ENCODE measurements around the gene RHEB. TPM values are rescaled to one million over a fixed set of nuclear protein-coding genes. Genes with fewer than 3 reads are reported as not detected.

Gene RHEB
- polyA plus RNA-seq, 1 donor from 2014 or later: 289 TPM

GRCh38 chr7:151455690-151456089, 64.0 kb downstream of the RHEB start:
- Histone ChIP-seq H3K9me3 (ENCODE audit: low read length) (no peaks in the 10 kb centered on the region), H3K4me3 (ENCODE audit: low read length) (no peak overlapping the region), H2AFZ (ENCODE audit: low read depth, low read length) (no peak overlapping the region), H3K4me2 (ENCODE audit: low read length) (no peak overlapping the region), H3F3A (ENCODE audit: insufficient read depth, low read length, poor library complexity, severe bottlenecking) (no peaks in the 10 kb centered on the region), H4K20me1 (ENCODE audit: insufficient read depth) (no peaks in the 10 kb centered on the region), H3K79me2 (replicated peaks; ENCODE audit: insufficient read depth, low read length) (no peaks in the 10 kb centered on the region), H3K27ac (ENCODE audit: low read length) (no peak overlapping the region), H3K9me2 (ENCODE audit: insufficient read depth, low read length) (no peaks in the 10 kb centered on the region), H3K9ac (ENCODE audit: low read length) (no peak overlapping the region), H3K36me3 (ENCODE audit: insufficient read depth, low read length) (no peaks in the 10 kb centered on the region), H3K27me3 (ENCODE audit: insufficient read depth, low read depth, low read length) (no peaks in the 10 kb centered on the region)
- TF ChIP-seq TAF1 (IDR thresholded peaks at IDR 0.05; ENCODE audit: low read depth) (no peak), SMC3 (conservative IDR thresholded peaks at IDR 0.05; ENCODE audit: poor library complexity) (no peak), RAD21 (conservative IDR thresholded peaks at IDR 0.05) (no peak), EP300 (conservative IDR thresholded peaks at IDR 0.05; ENCODE audit: poor library complexity, severe bottlenecking) (no peak), EZH2 (IDR thresholded peaks at IDR 0.05; ENCODE audit: borderline replicate concordance, insufficient read depth, low read length, poor library complexity, severe bottlenecking) (no peak), MXI1 (conservative IDR thresholded peaks at IDR 0.05; ENCODE audit: poor library complexity, severe bottlenecking) (no peak), POLR2AphosphoS5 (IDR thresholded peaks at IDR 0.05) (no peak)
- TF ChIP-seq, protein P1, sequence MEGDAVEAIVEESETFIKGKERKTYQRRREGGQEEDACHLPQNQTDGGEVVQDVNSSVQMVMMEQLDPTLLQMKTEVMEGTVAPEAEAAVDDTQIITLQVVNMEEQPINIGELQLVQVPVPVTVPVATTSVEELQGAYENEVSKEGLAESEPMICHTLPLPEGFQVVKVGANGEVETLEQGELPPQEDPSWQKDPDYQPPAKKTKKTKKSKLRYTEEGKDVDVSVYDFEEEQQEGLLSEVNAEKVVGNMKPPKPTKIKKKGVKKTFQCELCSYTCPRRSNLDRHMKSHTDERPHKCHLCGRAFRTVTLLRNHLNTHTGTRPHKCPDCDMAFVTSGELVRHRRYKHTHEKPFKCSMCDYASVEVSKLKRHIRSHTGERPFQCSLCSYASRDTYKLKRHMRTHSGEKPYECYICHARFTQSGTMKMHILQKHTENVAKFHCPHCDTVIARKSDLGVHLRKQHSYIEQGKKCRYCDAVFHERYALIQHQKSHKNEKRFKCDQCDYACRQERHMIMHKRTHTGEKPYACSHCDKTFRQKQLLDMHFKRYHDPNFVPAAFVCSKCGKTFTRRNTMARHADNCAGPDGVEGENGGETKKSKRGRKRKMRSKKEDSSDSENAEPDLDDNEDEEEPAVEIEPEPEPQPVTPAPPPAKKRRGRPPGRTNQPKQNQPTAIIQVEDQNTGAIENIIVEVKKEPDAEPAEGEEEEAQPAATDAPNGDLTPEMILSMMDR (IDR thresholded peaks at IDR 0.05; ENCODE audit: poor library complexity, severe bottlenecking): no peak
- TF ChIP-seq, protein P2, sequence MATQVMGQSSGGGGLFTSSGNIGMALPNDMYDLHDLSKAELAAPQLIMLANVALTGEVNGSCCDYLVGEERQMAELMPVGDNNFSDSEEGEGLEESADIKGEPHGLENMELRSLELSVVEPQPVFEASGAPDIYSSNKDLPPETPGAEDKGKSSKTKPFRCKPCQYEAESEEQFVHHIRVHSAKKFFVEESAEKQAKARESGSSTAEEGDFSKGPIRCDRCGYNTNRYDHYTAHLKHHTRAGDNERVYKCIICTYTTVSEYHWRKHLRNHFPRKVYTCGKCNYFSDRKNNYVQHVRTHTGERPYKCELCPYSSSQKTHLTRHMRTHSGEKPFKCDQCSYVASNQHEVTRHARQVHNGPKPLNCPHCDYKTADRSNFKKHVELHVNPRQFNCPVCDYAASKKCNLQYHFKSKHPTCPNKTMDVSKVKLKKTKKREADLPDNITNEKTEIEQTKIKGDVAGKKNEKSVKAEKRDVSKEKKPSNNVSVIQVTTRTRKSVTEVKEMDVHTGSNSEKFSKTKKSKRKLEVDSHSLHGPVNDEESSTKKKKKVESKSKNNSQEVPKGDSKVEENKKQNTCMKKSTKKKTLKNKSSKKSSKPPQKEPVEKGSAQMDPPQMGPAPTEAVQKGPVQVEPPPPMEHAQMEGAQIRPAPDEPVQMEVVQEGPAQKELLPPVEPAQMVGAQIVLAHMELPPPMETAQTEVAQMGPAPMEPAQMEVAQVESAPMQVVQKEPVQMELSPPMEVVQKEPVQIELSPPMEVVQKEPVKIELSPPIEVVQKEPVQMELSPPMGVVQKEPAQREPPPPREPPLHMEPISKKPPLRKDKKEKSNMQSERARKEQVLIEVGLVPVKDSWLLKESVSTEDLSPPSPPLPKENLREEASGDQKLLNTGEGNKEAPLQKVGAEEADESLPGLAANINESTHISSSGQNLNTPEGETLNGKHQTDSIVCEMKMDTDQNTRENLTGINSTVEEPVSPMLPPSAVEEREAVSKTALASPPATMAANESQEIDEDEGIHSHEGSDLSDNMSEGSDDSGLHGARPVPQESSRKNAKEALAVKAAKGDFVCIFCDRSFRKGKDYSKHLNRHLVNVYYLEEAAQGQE (IDR thresholded peaks at IDR 0.05; ENCODE audit: borderline replicate concordance): no peak

DNA sequence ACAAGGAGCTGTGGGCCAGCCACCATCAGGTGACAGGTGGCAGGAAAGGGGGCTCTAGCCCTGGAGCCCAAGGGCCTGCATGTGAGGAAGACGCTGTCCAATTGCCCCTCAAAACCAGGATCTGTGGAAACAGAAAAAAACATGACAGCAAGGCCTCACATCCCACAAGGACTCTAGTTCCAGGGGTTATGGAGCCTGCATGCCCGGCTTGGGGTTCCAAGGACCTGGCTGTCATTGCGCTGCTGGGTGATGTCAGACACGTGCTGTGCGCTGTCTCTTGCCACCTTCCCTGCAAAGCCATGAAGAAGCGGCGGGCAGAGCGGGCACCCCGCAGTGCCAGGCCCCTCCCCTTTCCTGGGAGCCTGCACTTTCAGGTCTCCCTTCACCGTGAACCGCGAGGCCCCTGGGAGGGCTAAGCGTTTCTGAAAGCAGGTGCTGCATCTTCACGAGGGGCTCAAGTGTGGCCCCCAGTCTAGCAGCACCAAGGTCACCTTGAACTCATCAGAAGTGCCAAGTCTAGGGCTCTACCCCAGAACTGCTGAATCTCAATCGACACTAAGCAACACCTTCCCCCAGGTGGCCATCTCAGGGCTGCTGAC, 64.7 kb downstream of the RHEB start:
- Histone ChIP-seq H2AFZ (ENCODE audit: low read depth, low read length) (no peak overlapping the region), H4K20me1 (ENCODE audit: insufficient read depth) (no peaks in the 10 kb centered on the region), H3K9me3 (ENCODE audit: low read length) (no peaks in the 10 kb centered on the region), H3K9ac (ENCODE audit: low read length) (no peak overlapping the region), H3K4me2 (ENCODE audit: low read length) (no peak overlapping the region), H3K4me3 (ENCODE audit: low read length) (no peak overlapping the region), H3F3A (ENCODE audit: insufficient read depth, low read length, poor library complexity, severe bottlenecking) (no peaks in the 10 kb centered on the region), H3K27me3 (ENCODE audit: insufficient read depth, low read depth, low read length) (no peaks in the 10 kb centered on the region), H3K79me2 (replicated peaks; ENCODE audit: insufficient read depth, low read length) (no peaks in the 10 kb centered on the region), H3K36me3 (ENCODE audit: insufficient read depth, low read length) (no peaks in the 10 kb centered on the region), H3K27ac (ENCODE audit: low read length) (no peak overlapping the region), H3K9me2 (ENCODE audit: insufficient read depth, low read length) (no peaks in the 10 kb centered on the region)
- TF ChIP-seq POLR2AphosphoS5 (IDR thresholded peaks at IDR 0.05) (no peak), EZH2 (IDR thresholded peaks at IDR 0.05; ENCODE audit: borderline replicate concordance, insufficient read depth, low read length, poor library complexity, severe bottlenecking) (no peak)
- TF ChIP-seq, protein P1 (IDR thresholded peaks at IDR 0.05; ENCODE audit: poor library complexity, severe bottlenecking): no peak

Measured in neural cell (in vitro differentiated cells).